ENCODE data around the gene SLC66A2.

The SLC66A2 gene

DNA sequence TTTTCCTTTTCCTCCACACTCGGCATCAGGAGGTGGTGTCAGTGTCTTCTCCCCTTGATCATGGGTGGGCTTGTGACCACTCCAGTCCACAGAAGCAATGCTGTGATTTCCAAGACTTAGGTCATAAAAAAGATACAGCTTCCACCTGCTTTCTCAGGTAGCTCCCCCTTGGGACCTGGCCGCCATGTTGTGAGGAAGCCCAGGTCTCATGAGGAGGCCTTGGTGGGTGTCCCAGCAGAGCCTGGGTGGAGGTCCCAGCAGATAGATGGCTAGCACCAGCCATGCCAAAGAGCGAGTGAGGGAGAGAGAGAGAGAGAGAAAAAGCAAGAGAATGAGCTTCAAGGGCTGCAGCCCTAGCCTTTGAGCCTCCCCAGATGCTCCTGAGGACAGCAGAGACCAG lies 16.0 kb downstream of the SLC66A2 start:
- no peak for DNase-seq

DNA sequence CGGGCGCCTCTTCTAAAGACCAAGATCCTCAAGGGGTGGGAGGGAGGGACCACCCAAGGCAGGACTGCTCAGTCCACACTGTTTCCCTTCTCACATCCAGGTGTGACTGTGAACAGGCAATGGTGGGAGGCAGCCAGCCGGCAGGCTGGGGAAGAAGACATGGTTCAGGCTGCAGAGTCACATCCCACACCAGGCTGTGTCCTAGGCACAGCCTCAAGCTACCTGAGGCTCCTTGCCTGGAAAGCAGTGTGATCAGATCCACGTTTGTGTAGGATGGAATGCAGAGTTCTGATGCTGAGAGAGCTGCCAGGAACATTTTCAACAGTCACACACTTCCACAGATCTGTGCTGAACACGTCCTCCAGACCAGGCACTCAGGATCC lies 16.4 kb downstream of the SLC66A2 start:
- no peak for DNase-seq

DNA sequence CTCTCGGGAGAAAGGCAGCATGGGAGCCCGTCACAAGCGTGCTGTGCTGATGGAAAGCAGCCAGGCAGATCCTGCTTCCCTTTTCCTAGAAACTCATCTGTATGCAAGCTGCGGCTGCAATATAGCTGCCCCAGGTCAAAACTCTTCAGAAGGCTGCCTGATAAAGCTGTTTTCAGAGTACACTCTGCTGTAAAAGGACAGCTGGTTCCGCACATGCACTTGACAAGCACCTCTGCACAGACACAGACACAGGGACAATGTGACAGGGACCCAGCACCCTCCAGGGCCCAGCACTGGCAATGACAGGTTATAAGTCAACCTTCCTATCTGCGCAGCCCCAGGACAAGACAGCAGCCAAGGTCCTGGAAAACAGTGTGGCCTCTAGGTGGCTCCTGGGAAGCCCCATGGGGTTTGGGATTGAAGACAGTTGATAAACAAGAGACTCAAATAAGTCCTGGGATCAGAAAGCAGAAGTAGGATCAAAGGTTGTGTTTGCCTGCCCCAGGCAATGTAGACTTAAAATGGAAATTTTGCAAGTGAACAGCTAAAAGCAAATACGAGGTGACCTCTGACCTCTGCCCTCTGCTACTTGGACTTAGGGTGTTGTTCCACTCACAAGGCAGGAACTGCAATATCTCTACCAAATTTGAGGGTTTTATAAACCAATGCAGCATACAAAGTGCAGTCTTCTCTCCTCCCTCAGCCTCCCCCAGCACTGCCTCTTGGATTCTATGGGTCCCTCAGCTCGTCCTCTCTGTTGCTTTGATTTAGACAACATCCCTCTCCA lies 16.9 kb downstream of the SLC66A2 start:
- DNase-seq: no peak

DNA sequence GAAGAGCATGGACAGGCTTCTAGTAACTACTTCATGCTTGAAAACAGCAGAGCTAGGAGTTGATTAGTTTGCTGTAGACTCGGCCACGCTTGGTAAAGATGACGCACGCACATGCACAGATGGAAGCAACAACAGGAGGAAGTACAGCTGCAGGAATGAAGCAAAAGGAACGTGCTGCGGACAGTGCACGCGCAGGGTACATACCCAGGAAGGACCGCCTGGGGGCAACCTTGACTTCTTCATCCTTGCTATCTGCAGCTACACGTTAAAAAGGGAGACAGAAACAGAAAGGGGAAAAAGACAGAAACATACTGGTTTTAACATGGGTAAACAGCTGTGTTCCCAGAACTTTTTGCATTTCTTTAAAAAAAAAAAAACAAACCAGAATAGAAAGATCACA lies 17.7 kb downstream of the SLC66A2 start:
- DNase-seq: no peak

DNA sequence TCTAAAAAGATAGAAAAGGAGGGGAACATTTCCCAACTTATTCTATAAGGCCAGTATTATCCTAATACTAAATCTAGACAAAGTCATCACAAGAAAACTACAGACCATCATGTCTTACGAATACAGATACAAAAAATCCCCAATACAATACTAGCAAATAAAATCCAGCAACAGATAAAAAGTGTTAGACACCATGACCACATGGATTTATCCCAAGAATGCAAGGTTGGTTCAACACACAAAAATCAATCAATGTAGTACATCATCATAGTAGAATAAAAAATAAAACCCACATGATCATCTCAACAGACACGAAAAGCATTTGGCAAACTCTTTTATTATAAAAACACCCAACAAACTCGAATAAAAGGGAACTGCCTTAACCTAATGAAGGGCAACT lies 18.5 kb downstream of the SLC66A2 start:
- no peak for DNase-seq

DNA sequence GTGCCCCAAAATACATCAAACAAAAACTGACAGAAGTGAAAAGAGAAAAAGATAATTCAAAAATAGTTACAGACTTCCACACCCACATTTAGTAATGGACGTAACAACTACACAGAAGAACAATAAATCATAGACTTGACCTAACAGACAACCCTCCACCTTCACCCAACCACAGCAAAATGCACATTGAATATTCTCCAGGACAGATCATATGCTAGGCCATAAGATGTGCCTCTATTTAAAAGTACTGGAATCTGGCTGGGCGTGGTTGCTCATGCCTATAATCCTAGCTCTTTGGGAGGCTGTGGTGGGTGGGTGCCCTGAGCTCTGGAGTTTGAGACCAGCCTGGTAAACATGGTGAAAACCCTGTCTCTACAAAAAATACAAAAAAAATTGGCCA lies 20.0 kb downstream of the SLC66A2 start:
- DNase-seq: no peak

DNA sequence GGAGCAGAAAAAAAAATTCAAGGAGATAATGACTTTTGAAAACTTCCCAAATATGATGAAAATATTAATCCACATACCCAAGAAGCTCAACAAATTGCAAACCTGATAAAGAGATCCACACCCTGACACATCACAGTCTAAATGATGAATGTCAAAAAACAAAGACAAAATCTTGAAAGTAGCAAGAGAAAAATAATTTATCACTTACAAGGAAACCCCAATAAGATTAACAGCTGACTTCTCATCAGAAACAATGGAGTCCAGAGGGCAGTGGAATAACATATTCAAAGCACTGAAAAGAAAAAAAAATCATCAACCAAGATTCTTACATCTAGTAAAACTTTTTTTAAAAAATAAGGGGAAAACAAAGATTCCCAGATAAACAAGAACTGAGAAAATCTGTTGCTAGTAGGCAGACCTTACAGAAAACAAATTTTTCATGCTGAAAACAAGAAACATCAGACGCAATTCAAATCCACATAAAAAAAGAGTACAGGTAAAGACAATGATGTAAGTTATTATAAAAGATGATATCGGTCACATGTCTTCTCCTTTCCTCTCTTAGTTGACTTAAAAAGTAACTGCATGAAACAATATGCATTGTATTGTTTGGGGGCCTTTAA lies 21.3 kb downstream of the SLC66A2 start:
- no peak for DNase-seq

DNA sequence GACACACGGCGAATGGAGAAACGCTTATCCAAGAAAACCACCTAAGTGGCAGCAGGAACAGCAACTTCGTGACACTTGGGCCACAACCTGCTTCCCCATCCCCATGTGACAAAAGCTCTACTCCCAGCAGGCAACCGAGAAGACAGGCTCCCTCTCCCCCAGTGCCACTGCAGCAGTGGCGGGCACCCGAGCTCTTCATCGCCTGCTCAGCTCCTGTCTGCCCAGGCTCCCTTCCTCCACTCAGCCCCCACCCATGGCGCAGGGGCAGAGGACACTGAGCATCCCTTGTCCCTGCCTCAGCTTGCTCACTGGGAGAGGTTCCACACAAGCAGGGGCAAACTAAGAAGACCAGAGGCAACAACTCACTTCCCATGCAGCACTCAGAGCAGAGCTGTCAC lies 22.9 kb downstream of the SLC66A2 start:
- no peak for DNase-seq

DNA sequence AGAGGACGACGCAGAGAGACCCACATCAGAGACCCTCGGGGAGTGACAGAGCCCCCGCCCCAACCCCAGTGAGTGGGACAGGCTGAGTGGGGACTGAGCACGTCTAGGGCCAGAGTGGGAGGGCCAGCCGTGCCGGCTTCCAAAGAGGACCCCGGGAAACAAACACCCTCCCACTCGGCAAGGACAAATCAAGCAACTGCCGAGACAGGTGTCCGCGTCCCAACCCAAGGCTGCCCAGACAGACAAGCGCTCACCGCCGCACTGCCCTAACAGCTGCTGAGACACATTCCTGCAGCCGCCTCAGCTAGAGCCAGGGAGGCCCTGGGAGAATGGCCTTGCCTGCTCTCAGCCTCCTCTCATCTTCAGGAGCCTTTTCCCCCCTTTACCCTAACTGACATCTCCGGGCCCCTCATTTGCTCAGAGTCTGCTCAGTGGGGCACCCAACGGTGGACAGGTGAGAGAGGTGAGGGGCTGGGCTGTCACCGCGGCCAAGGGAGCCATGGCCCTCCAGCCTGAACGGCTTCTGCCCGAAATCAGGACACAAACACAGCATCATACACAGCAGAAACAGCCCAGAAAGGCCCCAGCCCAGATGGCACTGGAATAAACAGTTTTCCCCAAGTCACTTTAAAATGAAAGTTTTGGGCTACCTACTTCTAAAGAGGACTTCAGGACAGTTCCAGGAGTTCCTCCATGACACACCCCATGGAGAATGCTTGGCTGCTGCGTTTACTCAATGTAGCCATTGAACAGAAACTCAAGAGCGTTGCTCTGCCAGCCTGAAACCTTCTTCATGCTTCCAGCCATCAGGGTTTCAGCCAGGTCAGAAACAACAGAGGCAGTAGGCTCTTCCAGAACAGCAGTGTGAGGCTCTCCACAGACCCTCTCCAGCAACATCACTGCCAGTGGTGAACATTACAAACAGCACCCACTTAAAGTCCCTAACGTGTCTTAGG lies 23.6 kb downstream of the SLC66A2 start:
- peak; percentile 62 for DNase-seq

DNA sequence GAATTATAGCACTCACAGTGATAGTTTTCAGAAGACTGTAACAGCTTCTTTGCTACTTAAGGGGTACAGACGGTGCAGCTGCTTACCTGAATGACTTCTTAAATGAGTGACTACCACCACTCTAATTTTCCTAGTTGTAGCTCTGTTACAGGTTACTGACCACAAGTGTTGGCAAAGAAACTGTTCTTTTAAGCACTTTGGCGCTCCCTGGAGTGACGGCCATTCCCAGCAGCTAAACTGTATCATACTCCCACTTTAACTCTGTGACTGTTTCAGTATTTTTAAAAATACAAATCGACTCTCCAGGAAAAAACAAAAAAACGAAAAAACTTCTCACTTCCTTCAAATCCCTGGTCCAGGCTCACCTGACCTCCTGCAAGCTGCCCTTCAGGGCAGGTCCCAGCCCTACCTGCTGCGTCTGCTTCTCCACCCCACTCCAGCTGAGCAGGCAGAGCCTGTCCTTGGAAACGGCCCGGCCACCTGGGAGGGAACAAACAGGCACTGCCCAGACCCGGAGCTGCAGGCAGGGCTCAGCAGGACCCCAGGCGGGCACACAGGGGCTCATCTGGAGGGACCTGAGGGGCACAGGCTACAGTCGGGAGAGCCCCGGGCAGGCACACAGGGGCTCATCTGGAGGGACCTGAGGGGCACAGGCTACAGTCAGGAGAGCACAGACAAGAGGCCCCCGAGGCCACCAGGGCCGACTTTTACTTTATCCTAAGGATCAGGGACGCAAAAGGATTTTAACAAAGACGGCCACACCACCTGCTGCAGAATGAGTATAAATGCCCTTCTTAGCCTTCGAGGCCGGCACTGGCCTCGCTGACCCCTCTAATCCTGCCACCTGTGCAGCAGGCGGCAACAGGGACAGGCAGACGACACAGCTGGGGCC lies 24.5 kb downstream of the SLC66A2 start:
- no peak for DNase-seq

DNA sequence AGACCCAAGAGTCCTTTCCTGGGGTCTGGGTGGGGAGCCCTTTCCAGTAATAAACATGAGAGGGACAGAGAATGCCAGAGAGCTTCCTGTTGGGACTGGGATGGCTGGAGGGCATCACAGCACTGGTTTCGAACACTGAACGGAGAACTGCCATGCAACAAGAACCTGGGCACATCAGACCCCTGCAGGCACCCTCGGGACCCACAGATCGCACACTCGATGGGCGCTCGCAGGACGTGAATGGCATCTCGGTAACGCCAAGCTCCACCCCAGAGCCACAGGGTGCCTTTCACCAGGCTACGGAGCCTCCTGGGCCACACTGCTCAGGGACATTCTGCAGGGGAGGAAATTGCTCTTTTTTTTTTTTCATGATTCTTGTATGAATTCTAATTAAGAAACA lies 25.1 kb downstream of the SLC66A2 start:
- DNase-seq: no peak

DNA sequence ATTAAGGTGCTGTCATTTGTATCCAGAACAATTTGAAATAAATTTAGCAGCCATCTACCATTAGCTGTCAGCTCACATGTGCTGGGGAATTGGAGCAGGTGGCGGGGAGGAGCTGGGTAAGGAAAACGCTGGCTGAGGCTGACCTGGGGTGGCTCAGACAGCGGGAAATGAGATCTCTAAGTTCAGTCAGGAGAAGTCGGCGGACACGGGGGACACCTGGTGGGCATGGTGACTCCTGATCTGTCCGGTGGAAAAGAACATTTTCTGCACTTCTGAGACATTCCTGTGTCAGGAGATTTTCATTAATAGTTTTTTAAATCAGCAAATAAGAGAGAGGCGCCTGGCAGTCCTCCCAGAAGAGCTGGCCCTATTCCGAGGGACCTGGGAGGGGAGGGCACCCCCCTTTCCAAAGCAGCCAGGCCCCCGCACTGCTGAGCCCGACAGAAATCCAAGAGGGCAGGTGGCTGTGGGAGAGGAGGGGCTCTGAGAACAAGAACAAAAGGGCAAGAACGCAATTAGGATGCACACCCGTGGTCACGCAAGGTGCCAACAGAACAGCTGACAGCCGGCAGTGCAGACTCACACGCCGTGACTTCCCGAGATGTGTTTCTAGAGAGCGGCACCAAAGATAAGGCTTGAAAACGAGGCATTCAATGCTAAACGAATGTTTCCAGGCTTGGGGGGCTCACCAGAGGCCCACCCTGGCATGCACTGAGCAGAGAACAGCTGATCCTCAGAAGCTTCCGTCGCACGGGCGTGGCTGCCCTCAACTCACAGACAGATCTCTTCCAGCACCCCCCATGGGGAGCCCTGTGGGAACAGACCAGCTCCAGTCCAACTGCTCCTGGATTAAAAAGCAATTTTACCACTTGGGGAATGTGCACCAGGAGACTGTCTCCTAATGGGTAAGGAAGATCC lies 26.4 kb downstream of the SLC66A2 start:
- peak; percentile 68 for DNase-seq

DNA sequence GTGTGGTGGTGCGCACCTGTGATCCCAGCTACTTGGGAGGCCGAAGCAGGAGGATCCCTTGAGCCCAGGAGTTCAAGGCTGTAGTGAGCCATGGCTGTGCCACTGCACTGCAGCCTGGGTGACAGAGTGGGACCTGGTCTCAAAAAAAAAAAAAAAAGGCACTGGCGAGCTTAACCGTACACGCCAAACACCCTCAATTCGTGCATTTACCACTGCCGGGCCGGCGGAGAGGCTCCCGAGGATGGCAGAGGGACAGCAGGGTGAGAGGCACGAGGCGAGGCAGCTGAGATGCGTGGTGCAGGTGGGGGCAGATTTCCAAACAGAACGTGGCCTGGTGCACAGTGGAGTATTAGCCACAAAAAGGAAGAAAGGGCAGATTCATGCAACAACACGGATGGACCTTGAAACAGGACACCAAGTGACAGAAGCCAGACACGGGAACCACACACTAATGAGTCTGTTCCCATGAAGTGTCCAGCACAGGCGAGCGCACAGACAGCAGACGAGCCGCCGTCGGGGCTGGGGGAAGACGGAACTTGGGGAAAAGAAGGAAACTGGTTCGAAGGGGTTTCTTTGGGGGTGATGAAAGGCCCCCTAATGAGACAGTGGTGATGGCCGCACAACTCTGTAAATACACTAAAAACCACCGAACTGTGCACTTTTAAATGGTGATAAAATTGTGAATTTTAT lies 27.4 kb downstream of the SLC66A2 start:
- no peak for DNase-seq

DNA sequence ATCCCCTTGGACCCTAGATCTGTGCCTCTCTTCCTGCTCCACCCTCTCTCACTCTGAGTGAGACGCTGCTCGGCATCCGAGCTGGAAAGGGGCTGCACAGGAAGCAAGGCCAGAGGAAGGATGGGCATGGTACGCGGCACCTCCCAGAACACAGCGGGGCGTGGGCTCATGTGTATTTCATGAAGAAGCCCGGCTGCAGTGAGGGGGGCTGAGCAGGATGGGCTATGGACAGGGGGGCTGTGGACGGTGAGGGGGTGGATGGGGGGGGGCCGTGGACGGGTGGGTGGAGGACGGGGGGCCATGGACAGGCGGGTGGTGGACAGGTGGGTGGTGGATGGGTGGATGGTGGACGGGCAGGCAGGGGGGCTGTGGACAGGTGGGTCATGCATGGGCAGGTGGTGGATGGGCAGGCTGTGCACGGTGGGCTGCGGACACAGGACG lies 28.5 kb downstream of the SLC66A2 start:
- DNase-seq: no peak

DNA sequence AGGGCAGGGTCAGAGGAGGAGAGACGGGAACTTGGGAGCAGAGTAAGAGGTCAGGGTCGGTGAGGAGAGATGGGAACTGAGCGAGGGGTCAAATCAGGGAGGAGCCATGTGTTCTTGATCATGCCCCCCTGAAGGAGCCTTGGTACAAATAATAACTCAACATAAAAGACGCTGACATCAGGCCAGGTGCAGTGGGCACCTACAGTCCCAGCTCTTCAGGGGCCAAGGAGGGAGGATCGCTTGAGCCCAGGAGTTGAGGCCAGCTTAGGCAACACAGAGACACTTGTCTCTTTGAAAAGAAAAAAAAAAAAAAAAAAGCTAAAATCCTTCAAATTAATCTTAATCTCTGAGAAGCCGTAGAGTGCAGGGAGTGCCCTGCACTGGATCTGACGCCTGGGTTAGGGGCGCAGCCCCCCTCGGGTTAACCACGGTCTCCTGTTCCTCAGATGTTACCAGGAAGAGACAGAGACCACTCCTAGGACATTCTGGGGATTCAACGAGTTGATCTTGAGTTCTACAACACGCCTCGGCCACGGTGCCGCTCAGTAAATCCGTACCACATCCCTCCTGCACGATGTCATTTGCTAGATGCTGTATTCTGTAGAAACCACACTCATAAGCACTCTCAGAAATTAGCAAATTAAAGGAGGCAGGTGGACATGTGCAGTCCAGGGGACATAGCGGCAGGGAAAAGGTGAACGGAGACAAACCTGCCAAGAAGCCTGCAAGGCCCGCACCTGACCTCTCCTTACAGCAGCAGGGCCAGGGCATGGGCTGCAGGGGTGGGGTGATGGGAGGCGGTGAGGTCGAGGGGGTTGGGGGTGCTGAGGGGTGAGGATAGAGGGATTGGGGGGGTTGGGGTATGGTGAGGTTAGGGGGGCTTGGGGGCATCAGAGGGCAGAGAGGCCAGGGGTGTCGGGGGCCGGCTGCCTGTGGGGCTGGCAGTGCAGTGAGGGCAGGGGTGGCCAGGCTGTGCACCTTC lies 29.2 kb downstream of the SLC66A2 start:
- no peak for DNase-seq

DNA sequence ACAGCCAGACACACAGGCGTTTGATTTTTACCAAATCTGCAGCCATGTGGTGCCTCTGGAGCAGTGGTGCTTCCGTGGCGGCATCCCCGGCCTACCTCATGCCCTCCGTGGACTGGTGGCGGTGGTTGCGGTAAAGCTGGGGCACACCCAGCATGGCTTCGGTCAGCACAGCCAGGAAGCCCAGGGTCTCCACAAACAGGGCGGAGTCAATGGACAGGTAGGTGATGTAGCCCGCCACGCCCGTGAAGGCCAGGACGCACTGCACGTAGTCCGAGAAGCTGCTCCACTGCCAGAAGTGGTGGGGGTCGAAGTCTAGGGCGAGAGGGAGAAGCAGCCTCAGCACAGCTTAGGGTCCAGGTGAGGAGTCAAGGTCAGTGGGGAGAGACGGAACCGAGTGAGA lies 32.4 kb downstream of the SLC66A2 start:
- DNase-seq: no peak

DNA sequence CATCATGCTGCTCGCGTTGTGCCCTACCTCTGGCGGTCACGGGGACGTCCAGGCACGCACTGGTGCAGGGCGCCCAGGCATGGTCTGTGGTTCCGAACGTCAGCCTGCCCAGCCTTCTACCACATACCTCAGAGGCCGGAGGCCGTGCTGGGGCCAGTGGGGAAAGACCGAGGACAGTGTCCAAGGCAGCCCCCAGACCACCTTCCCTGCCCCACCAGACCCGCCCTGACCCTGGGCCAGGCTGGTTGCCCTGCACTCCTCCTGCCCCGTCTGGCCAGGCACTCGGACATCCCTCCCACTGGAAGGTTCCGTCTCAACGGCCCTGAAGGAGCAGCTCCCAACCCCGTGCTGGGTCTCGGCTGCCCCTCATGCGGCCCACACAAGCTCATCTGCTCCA lies 32.8 kb downstream of the SLC66A2 start:
- DNase-seq: no peak

DNA sequence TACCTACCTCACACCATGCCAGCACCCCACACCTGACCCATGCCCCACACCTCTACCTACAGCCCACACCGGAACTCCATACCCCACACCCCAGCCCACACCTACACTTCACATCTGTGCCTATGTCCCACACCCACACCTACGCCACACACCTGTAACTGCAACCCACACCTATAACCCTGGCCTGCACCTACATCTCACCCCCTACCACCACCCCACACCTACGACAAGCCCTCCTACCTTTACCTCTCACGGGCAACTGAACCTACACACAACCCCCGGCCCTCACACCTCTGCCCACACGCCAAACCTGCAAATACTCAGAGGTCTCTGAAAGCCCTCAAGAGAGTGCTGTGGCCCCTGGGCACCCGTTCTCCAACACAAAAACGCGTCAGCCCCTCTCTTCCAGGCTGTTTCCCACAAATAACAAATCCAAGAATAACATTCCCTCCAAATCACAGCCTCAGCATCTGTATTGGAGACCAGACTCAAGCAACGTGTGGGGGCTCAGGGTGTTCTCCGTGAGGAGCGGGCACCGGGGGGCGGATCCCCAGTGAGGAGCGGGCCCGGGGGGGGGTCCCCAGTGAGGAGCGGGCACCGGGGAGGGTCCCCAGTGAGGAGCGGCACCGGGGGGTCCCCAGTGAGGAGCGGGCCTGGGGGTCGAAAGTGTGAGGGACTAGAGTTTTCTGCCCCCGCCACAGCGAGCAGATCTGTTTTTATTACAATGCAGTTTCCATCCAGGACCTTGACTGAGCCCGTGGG lies 33.4 kb downstream of the SLC66A2 start:
- DNase-seq: no peak

All from femur (tissue), 1 donor.